NCI-H2081 (cell line): ENCODE measurements around the gene PCDHA10.
A peak's percentile ranks its signal among the peaks of the same experiment; 100 is the strongest.
"Not testable (repeated sequence)": the region's sequence is repeated elsewhere in the genome, so short reads cannot be mapped to it uniquely, and the experiment has no call there.

ENCODE experiments used
- DNase-seq, 2 experiments: peaks; one replicate each; lab custom pipeline; 2025; lab: John Stamatoyannopoulos, UW

PCDHA10 gene

DNA sequence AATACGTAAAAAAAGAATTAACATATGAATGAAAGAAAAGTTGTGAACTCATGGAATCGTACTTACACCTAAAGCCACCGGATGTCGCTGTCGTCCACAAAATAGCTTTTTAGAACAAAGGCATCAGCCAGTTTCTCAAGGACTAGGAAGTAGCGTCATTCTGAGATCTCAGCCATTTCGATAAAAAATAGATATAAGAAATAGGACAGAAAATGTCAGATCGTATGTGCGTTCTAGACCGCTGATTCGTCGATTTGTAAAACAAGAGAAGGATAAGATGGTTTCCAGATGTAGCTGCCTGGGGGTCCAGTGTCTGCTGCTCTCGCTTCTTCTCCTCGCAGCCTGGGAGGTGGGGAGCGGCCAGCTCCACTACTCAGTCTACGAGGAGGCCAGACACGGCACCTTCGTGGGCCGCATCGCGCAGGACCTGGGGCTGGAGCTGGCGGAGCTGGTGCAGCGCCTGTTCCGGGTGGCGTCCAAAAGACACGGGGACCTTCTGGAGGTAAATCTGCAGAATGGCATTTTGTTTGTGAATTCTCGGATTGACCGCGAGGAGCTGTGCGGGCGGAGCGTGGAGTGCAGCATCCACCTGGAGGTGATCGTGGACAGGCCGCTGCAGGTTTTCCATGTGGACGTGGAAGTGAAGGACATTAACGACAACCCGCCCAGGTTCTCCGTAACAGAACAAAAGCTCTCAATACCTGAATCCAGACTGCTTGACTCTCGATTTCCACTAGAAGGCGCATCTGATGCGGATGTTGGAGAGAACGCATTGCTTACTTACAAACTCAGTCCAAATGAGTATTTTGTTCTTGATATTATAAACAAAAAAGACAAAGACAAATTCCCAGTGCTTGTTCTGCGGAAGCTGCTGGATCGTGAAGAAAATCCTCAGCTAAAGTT is at the start of gene PCDHA10:
TSS of gene PCDHA10 (plus strand) at position 126 of the 903 bp plus-strand sequence. CDS start at position 278, 152 bp downstream.
- DNase-seq: no peak

- DNase-seq: no peak
Observed at GRCh38 chr5:140806834-140807775, 48.6 kb upstream of the PCDHA10 start, which contains the start of gene PCDHA4. Gene PCDHA4 (plus strand): TSS chr5:140807068.

GRCh38 chr5:140808241-140808888 is 47.3 kb upstream of the PCDHA10 start:
- not testable (repeated sequence) for DNase-seq

DNA sequence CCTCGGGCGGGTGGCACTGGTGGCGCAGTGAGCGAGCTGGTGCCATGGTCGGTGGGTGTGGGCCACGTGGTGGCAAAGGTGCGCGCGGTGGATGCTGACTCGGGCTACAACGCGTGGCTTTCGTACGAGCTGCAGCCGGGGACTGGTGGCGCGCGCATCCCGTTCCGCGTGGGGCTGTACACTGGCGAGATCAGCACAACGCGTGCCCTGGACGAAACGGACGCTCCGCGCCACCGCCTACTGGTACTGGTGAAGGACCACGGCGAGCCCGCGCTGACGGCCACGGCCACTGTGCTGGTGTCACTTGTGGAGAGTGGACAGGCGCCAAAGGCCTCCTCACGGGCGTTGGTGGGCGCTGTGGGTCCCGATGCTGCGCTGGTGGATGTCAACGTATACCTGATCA is 46.8 kb upstream of the PCDHA10 start:
- DNase-seq: no peak

GRCh38 chr5:140821375-140822280 is 34.1 kb upstream of the PCDHA10 start, which contains the start of gene PCDHA5:
Gene PCDHA5 (plus strand): TSS chr5:140821613.
- no peak for DNase-seq

GRCh38 chr5:140822281-140822629 is 33.4 kb upstream of the PCDHA10 start:
- no peak for DNase-seq

- DNase-seq: not testable (repeated sequence)
Observed at GRCh38 chr5:140822969-140823368, 32.7 kb upstream of the PCDHA10 start.

GRCh38 chr5:140823475-140823874 is 32.2 kb upstream of the PCDHA10 start:
- no peak for DNase-seq

- peak; percentile 53 to 64 for DNase-seq
Observed at GRCh38 chr5:140827704-140828361, 27.9 kb upstream of the PCDHA10 start, which contains the start of gene PCDHA6. Gene PCDHA6 (plus strand): TSS chr5:140827960. CDS start chr5:140828092, 132 bp downstream.

GRCh38 chr5:140828362-140828737 is 27.3 kb upstream of the PCDHA10 start:
- DNase-seq: peak; percentile 52 to 74

- not testable (repeated sequence) for DNase-seq
Observed at GRCh38 chr5:140829511-140830501, 25.9 kb upstream of the PCDHA10 start.

- DNase-seq: no peak
Observed at GRCh38 chr5:140833993-140834392, 21.7 kb upstream of the PCDHA10 start, which contains the start of gene PCDHA7. Gene PCDHA7 (plus strand): TSS chr5:140834269. CDS start chr5:140834384, 115 bp downstream.

DNA sequence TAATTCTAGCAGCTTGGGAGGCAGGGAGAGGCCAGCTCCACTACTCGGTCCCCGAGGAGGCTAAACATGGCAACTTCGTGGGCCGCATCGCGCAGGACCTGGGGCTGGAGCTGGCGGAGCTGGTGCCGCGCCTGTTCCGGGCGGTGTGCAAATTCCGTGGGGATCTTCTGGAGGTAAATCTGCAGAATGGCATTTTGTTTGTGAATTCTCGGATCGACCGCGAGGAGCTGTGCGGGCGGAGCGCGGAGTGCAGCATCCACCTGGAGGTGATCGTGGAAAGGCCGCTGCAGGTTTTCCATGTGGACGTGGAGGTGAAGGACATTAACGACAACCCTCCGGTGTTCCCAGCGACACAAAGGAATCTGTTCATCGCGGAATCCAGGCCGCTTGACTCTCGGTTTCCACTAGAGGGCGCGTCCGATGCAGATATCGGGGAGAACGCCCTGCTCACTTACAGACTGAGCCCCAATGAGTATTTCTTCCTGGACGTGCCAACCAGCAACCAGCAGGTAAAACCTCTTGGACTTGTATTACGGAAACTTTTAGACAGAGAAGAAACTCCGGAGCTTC is 21.2 kb upstream of the PCDHA10 start:
- DNase-seq: not testable (repeated sequence)

DNA sequence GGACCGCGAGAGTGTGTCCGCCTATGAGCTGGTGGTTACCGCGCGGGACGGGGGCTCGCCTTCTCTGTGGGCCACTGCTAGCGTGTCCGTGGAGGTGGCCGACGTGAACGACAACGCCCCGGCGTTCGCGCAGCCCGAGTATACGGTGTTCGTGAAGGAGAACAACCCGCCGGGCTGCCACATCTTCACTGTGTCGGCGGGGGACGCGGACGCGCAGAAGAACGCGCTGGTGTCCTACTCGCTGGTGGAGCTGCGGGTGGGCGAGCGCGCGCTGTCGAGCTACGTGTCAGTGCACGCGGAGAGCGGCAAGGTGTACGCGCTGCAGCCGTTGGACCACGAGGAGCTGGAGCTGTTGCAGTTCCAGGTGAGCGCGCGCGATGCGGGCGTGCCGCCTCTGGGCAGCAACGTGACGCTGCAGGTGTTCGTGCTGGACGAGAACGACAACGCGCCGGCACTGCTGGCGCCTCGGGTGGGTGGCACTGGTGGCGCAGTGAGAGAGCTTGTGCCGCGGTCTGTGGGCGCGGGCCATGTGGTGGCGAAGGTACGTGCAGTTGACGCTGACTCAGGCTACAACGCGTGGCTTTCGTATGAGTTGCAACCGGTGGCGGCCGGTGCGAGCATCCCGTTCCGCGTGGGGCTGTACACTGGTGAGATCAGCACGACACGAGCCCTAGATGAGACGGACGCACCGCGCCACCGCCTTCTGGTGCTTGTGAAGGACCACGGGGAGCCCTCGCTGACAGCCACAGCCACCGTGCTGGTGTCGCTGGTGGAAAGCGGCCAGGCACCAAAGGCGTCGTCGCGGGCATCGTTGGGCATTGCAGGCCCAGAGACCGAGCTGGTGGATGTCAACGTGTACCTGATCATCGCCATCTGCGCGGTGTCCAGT is 19.8 kb upstream of the PCDHA10 start:
- no peak for DNase-seq

- peak; percentile 66 to 82 for DNase-seq
Observed at GRCh38 chr5:140840978-140841962, 14.4 kb upstream of the PCDHA10 start, which contains the start of gene PCDHA8. Gene PCDHA8 (plus strand): TSS chr5:140841187. CDS start chr5:140841322, 135 bp downstream.
